ENCODE data around the gene OR6K3.

DNA sequence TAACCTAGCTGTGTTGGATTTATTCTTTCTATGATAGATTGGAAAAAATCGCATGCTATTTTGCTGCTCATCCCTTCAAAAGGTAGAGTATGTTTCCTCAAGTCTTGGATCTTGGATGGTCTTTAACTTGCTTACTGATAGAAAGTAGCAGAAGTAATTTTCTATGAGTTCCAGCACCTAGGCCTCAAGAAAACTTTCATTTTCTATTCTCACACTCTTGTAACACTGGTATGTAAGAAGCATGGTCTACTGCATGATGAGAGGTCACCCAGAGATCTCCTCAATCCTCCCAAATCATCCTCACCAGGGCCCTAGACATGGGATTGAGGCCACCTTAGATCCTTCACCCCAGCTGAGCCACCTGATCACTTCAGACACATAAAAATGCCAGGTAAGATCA lies 41.2 kb downstream of the OR6K3 start:
- TF ChIP-seq, protein P1, sequence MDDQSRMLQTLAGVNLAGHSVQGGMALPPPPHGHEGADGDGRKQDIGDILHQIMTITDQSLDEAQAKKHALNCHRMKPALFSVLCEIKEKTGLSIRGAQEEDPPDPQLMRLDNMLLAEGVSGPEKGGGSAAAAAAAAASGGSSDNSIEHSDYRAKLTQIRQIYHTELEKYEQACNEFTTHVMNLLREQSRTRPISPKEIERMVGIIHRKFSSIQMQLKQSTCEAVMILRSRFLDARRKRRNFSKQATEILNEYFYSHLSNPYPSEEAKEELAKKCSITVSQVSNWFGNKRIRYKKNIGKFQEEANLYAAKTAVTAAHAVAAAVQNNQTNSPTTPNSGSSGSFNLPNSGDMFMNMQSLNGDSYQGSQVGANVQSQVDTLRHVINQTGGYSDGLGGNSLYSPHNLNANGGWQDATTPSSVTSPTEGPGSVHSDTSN (IDR thresholded peaks at IDR 0.05): no peak
- TF ChIP-seq HOXA7 (CRISPR knock-in tag; IDR thresholded peaks at IDR 0.05) (no peak), PHF8 (IDR thresholded peaks at IDR 0.05; ENCODE audit: borderline replicate concordance, low read depth) (no peak), MAFK (IDR thresholded peaks at IDR 0.05; ENCODE audit: partially characterized antibody) (no peak), TP53 (CRISPR knock-in tag; IDR thresholded peaks at IDR 0.05) (no peak)
- TF ChIP-seq, protein P2, sequence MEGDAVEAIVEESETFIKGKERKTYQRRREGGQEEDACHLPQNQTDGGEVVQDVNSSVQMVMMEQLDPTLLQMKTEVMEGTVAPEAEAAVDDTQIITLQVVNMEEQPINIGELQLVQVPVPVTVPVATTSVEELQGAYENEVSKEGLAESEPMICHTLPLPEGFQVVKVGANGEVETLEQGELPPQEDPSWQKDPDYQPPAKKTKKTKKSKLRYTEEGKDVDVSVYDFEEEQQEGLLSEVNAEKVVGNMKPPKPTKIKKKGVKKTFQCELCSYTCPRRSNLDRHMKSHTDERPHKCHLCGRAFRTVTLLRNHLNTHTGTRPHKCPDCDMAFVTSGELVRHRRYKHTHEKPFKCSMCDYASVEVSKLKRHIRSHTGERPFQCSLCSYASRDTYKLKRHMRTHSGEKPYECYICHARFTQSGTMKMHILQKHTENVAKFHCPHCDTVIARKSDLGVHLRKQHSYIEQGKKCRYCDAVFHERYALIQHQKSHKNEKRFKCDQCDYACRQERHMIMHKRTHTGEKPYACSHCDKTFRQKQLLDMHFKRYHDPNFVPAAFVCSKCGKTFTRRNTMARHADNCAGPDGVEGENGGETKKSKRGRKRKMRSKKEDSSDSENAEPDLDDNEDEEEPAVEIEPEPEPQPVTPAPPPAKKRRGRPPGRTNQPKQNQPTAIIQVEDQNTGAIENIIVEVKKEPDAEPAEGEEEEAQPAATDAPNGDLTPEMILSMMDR (IDR thresholded peaks at IDR 0.05): no peak
- TF ChIP-seq, protein P3, sequence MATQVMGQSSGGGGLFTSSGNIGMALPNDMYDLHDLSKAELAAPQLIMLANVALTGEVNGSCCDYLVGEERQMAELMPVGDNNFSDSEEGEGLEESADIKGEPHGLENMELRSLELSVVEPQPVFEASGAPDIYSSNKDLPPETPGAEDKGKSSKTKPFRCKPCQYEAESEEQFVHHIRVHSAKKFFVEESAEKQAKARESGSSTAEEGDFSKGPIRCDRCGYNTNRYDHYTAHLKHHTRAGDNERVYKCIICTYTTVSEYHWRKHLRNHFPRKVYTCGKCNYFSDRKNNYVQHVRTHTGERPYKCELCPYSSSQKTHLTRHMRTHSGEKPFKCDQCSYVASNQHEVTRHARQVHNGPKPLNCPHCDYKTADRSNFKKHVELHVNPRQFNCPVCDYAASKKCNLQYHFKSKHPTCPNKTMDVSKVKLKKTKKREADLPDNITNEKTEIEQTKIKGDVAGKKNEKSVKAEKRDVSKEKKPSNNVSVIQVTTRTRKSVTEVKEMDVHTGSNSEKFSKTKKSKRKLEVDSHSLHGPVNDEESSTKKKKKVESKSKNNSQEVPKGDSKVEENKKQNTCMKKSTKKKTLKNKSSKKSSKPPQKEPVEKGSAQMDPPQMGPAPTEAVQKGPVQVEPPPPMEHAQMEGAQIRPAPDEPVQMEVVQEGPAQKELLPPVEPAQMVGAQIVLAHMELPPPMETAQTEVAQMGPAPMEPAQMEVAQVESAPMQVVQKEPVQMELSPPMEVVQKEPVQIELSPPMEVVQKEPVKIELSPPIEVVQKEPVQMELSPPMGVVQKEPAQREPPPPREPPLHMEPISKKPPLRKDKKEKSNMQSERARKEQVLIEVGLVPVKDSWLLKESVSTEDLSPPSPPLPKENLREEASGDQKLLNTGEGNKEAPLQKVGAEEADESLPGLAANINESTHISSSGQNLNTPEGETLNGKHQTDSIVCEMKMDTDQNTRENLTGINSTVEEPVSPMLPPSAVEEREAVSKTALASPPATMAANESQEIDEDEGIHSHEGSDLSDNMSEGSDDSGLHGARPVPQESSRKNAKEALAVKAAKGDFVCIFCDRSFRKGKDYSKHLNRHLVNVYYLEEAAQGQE (IDR thresholded peaks at IDR 0.05): no peak

Measured in A549 (cell line).